Neuronal stem cell (in vitro differentiated cells): Measurements from ENCODE around the gene MAST4.

ENCODE experiments used
- DNase-seq: peaks from one replicate; pipeline ENCODE4 v3.0.0-alpha.2; 2013; ENCODE audit warnings: low spot score
- H2AFZ ChIP-seq: one replicate; pipeline ENCODE4 v1.6.1; 2013; ENCODE audit warnings: mild to moderate bottlenecking, low read length, inconsistent platforms
- H2AK5ac ChIP-seq: 2 replicates; pipeline ENCODE4 v1.6.1; 2013; ENCODE audit warnings: low read depth, mild to moderate bottlenecking, inconsistent platforms, low read length, moderate library complexity, mixed read lengths
- H2BK120ac ChIP-seq: 2 replicates; pipeline ENCODE4 v1.6.1; 2013; ENCODE audit warnings: low read depth, mild to moderate bottlenecking, inconsistent platforms, low read length, moderate library complexity, mixed read lengths
- H2BK12ac ChIP-seq: one replicate; pipeline ENCODE4 v1.6.1; 2013; ENCODE audit warnings: low read length, inconsistent platforms
- H2BK15ac ChIP-seq: 2 replicates; pipeline ENCODE4 v1.6.1; 2013; ENCODE audit warnings: mild to moderate bottlenecking, low read length, inconsistent platforms, mixed read lengths
- H2BK5ac ChIP-seq: one replicate; pipeline ENCODE4 v1.6.1; 2013; ENCODE audit warnings: inconsistent platforms, mild to moderate bottlenecking, low read length, moderate library complexity
- H3K14ac ChIP-seq: one replicate; pipeline ENCODE4 v1.6.1; 2013; ENCODE audit warnings: low read length, inconsistent platforms
- H3K18ac ChIP-seq: 2 replicates; pipeline ENCODE4 v1.6.1; 2013; ENCODE audit warnings: low read length, inconsistent platforms
- H3K23ac ChIP-seq: 2 replicates; pipeline ENCODE4 v1.6.1; 2013; ENCODE audit warnings: low read depth, mild to moderate bottlenecking, mixed read lengths, low read length, inconsistent platforms; ENCODE audit not compliant: poor library complexity
- H3K27ac ChIP-seq: replicated peaks from 3 replicates; pipeline ENCODE4 v1.5.1; 2013; ENCODE audit warnings: low read length, inconsistent platforms
- H3K27me3 ChIP-seq, 3 experiments: 2 replicates each; pipeline ENCODE4 v1.6.1; 2013; ENCODE audit warnings: low read length in 3 of 3, mild to moderate bottlenecking in 2 of 3, inconsistent platforms in 1 of 3, low read depth in 1 of 3, mixed read lengths in 1 of 3, moderate library complexity in 1 of 3; ENCODE audit not compliant: control insufficient read depth in 3 of 3, insufficient read depth in 3 of 3
- H3K36me3 ChIP-seq, 2 donors: replicated peaks in 1 of 2; 2 replicates each; pipeline ENCODE4 v1.6.1; 2013; ENCODE audit warnings: low read length in 2 of 2; ENCODE audit not compliant: control insufficient read depth in 2 of 2, insufficient read depth in 2 of 2
- H3K4ac ChIP-seq: 2 replicates; pipeline ENCODE4 v1.6.1; 2013; ENCODE audit warnings: inconsistent platforms, mild to moderate bottlenecking, low read length, moderate library complexity
- H3K4me1 ChIP-seq, 2 donors: 1 replicate in 1 of 2; 2 replicates in 1 of 2; pipeline ENCODE4 v1.6.1; 2013; ENCODE audit warnings: low read length in 2 of 2, low read depth in 1 of 2; ENCODE audit not compliant: control insufficient read depth in 2 of 2, insufficient read depth in 1 of 2
- H3K4me2 ChIP-seq: one replicate; pipeline ENCODE4 v1.6.1; 2013; ENCODE audit warnings: mild to moderate bottlenecking, low read length, inconsistent platforms; ENCODE audit not compliant: insufficient read depth, poor library complexity, severe bottlenecking
- H3K4me3 ChIP-seq, 2 donors: 2 replicates each; pipeline ENCODE4 v1.5.1; 2013; ENCODE audit warnings: low read length in 2 of 2, mild to moderate bottlenecking in 2 of 2, inconsistent platforms in 1 of 2, moderate library complexity in 1 of 2
- H3K79me1 ChIP-seq: one replicate; pipeline ENCODE4 v1.6.1; 2013; ENCODE audit warnings: low read depth, mild to moderate bottlenecking, inconsistent platforms, low read length, moderate library complexity
- H3K9ac ChIP-seq: one replicate; pipeline ENCODE4 v1.6.1; 2013; ENCODE audit warnings: mild to moderate bottlenecking, low read depth, low read length, inconsistent platforms; ENCODE audit not compliant: poor library complexity
- H3K9me3 ChIP-seq, 2 donors: replicated peaks in 1 of 2; 2 replicates each; pipeline versions ENCODE3 to v1.6.1; 2013; ENCODE audit warnings: low read length in 2 of 2, mild to moderate bottlenecking in 2 of 2, inconsistent platforms in 1 of 2, low read depth in 1 of 2, mixed read lengths in 1 of 2, moderate library complexity in 1 of 2; ENCODE audit not compliant: control insufficient read depth in 2 of 2, insufficient read depth in 1 of 2
- H4K8ac ChIP-seq: one replicate; pipeline ENCODE4 v1.6.1; 2013; ENCODE audit warnings: low read depth, mild to moderate bottlenecking, inconsistent platforms, low read length, moderate library complexity
- H4K91ac ChIP-seq: one replicate; pipeline ENCODE4 v1.6.1; 2013; ENCODE audit warnings: low read length, low read depth, mild to moderate bottlenecking, inconsistent platforms; ENCODE audit not compliant: poor library complexity
- WGBS, 2 donors: extraction: QIAGEN DNeasy Blood & Tissue Kit; methylation state at CpG; one replicate each; pipeline ENCODE4 v1.1.7; 2013; ENCODE audit warnings: missing lambda C conversion rate in 2 of 2, mixed read lengths in 1 of 2; ENCODE audit not compliant: insufficient read length in 2 of 2, insufficient replicate concordance in 1 of 2; ENCODE audit errors: extremely low coverage in 2 of 2; 5-methylcytosine and 5-hydroxymethylcytosine counted together

Gene MAST4

DNA sequence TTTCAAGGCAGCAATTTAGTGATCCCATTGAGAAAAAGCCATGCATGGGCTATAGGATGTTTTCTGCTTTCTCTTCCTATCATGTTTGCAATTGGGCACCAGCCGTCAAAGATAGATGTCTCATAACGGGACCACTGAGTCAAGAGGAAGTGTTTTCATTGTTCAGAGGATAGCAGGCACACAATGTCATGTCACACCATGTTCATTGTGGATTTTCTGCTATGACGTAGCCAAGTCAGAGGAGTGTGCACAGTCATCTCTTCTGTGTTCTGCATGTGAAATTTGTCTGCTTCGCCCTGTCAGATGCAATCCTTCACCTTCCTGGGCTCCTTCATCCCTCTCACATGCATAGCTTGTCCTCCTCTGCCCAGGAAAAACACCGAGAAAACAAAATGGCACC lies 494.4 kb downstream of the MAST4 start:
- Histone ChIP-seq H3K27ac (no peak overlapping the region), H3K36me3 (no peaks in the 10 kb centered on the region), H2BK15ac (no peak overlapping the region), H3K4me1 (peaks cover 16 to 40% of the 10 kb centered on the region in 2 donors), H2BK120ac (no peak overlapping the region), H3K79me1 (no peaks in the 10 kb centered on the region), H2AFZ (no peak overlapping the region), H3K4ac (no peak overlapping the region), H4K91ac (no peak overlapping the region), H3K9ac (no peak overlapping the region), H3K18ac (no peak overlapping the region), H3K27me3 (peaks cover 0 to 2% (median 0%) of the 10 kb centered on the region in 3 experiments), H2AK5ac (no peak overlapping the region), H3K14ac (no peak overlapping the region), H3K23ac (no peak overlapping the region), H4K8ac (no peak overlapping the region), H2BK5ac (no peak overlapping the region), H3K4me2 (no peak overlapping the region), H3K9me3 (no peaks in the 10 kb centered on the region), H3K4me3 (no peak overlapping the region), H2BK12ac (no peak overlapping the region)
- DNase-seq: no peak
- WGBS, 2 donors: no CpG with 5 or more reads among the region's 5 CpGs

DNA sequence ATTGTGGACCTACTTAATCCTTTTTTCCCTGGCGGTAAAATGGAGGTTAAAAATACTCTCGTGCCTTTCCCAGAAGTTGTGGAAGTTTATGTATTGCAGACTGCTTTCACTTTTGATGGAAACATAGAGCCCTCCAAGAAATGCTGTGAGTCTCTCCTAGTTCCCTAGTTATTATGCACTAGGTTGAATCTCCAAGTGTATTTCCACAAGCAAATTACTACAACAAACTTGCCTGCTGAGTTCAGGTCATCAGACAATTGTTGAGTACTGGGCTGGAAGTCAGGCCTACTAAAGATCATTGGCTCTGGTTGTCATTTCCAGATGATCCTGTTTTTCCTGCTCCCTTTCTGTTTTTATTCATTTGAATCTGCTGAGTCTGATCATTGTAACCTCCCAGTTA lies 496.3 kb downstream of the MAST4 start:
- Histone ChIP-seq H2AK5ac (no peak overlapping the region), H3K27ac (no peak overlapping the region), H3K9ac (no peak overlapping the region), H3K79me1 (no peaks in the 10 kb centered on the region), H3K14ac (no peak overlapping the region), H3K4ac (no peak overlapping the region), H3K4me3 (no peak overlapping the region), H2BK12ac (no peak overlapping the region), H2BK120ac (no peak overlapping the region), H3K23ac (no peak overlapping the region), H3K27me3 (no peaks in the 10 kb centered on the region), H2BK15ac (no peak overlapping the region), H3K36me3 (no peaks in the 10 kb centered on the region), H3K4me1 (peaks cover 16 to 46% of the 10 kb centered on the region in 2 donors), H3K9me3 (no peaks in the 10 kb centered on the region), H3K4me2 (no peak overlapping the region), H3K18ac (no peak overlapping the region), H2BK5ac (no peak overlapping the region), H4K91ac (no peak overlapping the region), H4K8ac (no peak overlapping the region), H2AFZ (no peak overlapping the region)
- no CpG with 5 or more reads among the region's 2 CpGs for WGBS, 2 donors
- no peak for DNase-seq

DNA sequence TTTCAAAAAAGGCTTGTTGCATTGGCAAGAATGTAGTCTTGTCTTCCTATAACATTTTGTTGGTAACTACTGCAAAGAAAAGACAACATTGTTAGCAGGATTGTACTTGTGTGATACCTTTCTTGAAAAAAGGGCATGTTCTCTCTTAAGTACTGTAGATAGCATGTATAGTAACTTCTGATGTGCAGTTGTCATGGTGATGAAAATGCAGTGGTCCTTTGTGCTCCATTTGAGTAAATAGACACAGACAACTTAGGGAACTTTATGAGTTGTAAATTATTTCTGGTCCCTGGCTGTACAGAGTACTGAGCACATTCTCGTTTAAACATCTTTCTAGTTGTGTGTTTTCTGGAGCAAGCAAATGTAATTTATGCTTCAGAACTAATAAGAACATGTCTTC lies 497.1 kb downstream of the MAST4 start:
- no CpG with 5 or more reads among the region's 1 CpG for WGBS, 2 donors
- Histone ChIP-seq H3K18ac (no peak overlapping the region), H3K14ac (no peak overlapping the region), H3K9me3 (no peaks in the 10 kb centered on the region), H2BK15ac (no peak overlapping the region), H2AK5ac (no peak overlapping the region), H3K9ac (no peak overlapping the region), H3K27me3 (no peaks in the 10 kb centered on the region), H3K79me1 (no peaks in the 10 kb centered on the region), H2BK5ac (no peak overlapping the region), H3K36me3 (no peaks in the 10 kb centered on the region), H3K4me2 (no peak overlapping the region), H3K4me3 (no peak overlapping the region), H2BK120ac (no peak overlapping the region), H3K23ac (no peak overlapping the region), H3K27ac (no peak overlapping the region), H3K4me1 (peaks cover 16 to 46% of the 10 kb centered on the region in 2 donors), H3K4ac (no peak overlapping the region), H4K91ac (no peak overlapping the region), H2BK12ac (no peak overlapping the region), H4K8ac (no peak overlapping the region), H2AFZ (no peak overlapping the region)
- no peak for DNase-seq

DNA sequence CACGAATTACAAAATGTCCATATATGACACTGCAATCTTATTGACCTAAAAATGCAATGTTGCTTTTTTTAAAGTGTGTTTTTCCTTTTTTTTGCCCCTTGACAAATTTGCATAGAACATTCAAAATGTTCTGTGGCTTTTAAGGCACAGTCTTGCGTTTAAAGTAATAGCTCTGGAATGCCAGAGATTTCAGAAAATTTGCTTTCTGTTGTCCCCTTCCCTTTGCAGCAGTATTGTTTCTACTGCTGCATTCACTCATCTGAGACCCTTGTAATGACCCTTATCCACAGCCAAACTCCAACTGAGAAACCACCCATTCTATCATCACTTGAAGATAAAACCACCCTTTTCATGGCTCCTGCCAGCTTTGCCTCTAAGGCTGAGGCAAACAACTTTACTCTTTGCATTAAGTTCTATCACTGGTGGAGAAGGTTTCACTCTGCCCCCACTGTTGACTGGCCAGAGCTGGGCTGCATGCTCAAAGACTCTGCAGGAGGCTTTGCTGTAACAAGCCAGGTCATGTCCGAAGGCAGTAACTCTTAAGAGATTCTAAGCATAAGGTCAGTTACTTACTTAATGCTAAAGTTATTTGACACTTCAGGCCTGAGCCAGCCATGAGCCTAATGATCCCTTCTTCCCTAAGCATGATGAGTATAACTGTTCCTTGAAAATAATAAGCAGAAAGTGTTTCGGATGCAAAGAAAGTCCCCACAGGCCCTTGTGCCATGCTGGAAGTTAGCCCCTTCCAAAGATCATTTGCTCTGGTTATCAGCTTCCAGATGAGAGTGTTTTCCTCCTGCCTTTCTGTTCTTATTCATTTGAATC lies 498.5 kb downstream of the MAST4 start:
- no CpG with 5 or more reads among the region's 4 CpGs for WGBS, 2 donors
- Histone ChIP-seq H3K36me3 (no peaks in the 10 kb centered on the region), H3K4me2 (no peak overlapping the region), H4K8ac (no peak overlapping the region), H2AK5ac (no peak overlapping the region), H2BK15ac (no peak overlapping the region), H2BK120ac (no peak overlapping the region), H3K4ac (no peak overlapping the region), H3K9me3 (no peaks in the 10 kb centered on the region), H3K79me1 (no peaks in the 10 kb centered on the region), H3K4me3 (no peak overlapping the region), H3K18ac (no peak overlapping the region), H3K9ac (no peak overlapping the region), H3K27ac (peak overlapping the region; percentile 59), H3K14ac (no peak overlapping the region), H4K91ac (no peak overlapping the region), H2AFZ (no peak overlapping the region), H2BK5ac (no peak overlapping the region), H2BK12ac (no peak overlapping the region), H3K27me3 (no peaks in the 10 kb centered on the region), H3K23ac (no peak overlapping the region), H3K4me1 (peaks cover 12 to 38% of the 10 kb centered on the region in 2 donors)
- no peak for DNase-seq
